ENCODE results near the gene WNT1. TPM values are rescaled to one million over a fixed set of nuclear protein-coding genes. Genes with fewer than 3 reads are reported as not detected.

The WNT1 gene
- total and polyA plus RNA-seq, 2 donors (not counting 1 experiment from before 2014, with no cell fraction given) = not detected

GRCh38 chr12:48998497-48999353 lies 20.6 kb downstream of the WNT1 start:
- Histone ChIP-seq H4K20me1 (ENCODE audit: control insufficient read depth, extremely low read depth, insufficient read depth, low read length) (no peaks in the 10 kb centered on the region), H3K27ac (ENCODE audit: insufficient read depth, low read length) (no peak overlapping the region), H3K27me3 (ENCODE audit: control insufficient read depth, insufficient read depth, low read length) (peaks cover 16% of the 10 kb centered on the region), H3K4me1 (ENCODE audit: control insufficient read depth, extremely low read depth, insufficient read depth, low read length) (peaks cover 14% of the 10 kb centered on the region), H3K4me3 (replicated peaks in 1 of 4; ENCODE audit: control extremely low read depth in 1 of 4, insufficient read depth in 1 of 4, low read depth in 3 of 4, low read length in 4 of 4) (peak overlapping the region; percentile 6 to 47 (median 20)), H3K79me2 (ENCODE audit: control insufficient read depth, insufficient read depth, low read length) (no peaks in the 10 kb centered on the region), H3K9ac (ENCODE audit: insufficient read depth, low read length) (no peak overlapping the region), H3K4me2 (ENCODE audit: extremely low read depth, insufficient read depth, low read length) (peak overlapping the region; percentile 75), H3K36me3 (ENCODE audit: control insufficient read depth, insufficient read depth, low read length) (peaks cover 12% of the 10 kb centered on the region), H2AFZ (ENCODE audit: low read length) (no peak overlapping the region), H3K9me3 (ENCODE audit: control insufficient read depth, insufficient read depth, low read depth, low read length) (no peaks in the 10 kb centered on the region)
- TF ChIP-seq EZH2 (IDR thresholded peaks at IDR 0.05; ENCODE audit: low read length, missing control alignments) (peak; percentile 58), CTCF (conservative IDR thresholded peaks at IDR 0.05 in 1 of 2, IDR thresholded peaks at IDR 0.05 in 1 of 2; ENCODE audit: low read depth in 1 of 2, low read length in 2 of 2) (no peak)
- peak in 1 of 2 donors; percentile 26 for DNase-seq (ENCODE audit: low read depth in 2 of 2)

- no peaks in the 10 kb centered on the region for H4K20me1 ChIP-seq (ENCODE audit: control insufficient read depth, extremely low read depth, insufficient read depth, low read length)
- H3K79me2 ChIP-seq (ENCODE audit: control insufficient read depth, insufficient read depth, low read length) = no peaks in the 10 kb centered on the region
- no peak within 1 kb of the TSS for H3K27ac ChIP-seq (ENCODE audit: insufficient read depth, low read length)
- no peaks in the 10 kb centered on the region for H3K9me3 ChIP-seq (ENCODE audit: control insufficient read depth, insufficient read depth, low read depth, low read length)
- peaks cover 14% of the 10 kb centered on the region for H3K4me1 ChIP-seq (ENCODE audit: control insufficient read depth, extremely low read depth, insufficient read depth, low read length)
- DNase-seq (ENCODE audit: low read depth in 2 of 2) = peak; percentile 17 to 52
- H2AFZ ChIP-seq (ENCODE audit: low read length) = no peak within 1 kb of the TSS
- H3K4me2 ChIP-seq (ENCODE audit: extremely low read depth, insufficient read depth, low read length) = peak within 1 kb of the TSS; percentile 75
- H3K9ac ChIP-seq (ENCODE audit: insufficient read depth, low read length) = no peak within 1 kb of the TSS
- H3K4me3 ChIP-seq (replicated peaks in 1 of 4; ENCODE audit: control extremely low read depth in 1 of 4, insufficient read depth in 1 of 4, low read depth in 3 of 4, low read length in 4 of 4) = peak within 1 kb of the TSS; percentile 6 to 47 (median 20)
- H3K36me3 ChIP-seq (ENCODE audit: control insufficient read depth, insufficient read depth, low read length) = peaks cover 12% of the 10 kb centered on the region
- no peak for TF ChIP-seq EZH2 (IDR thresholded peaks at IDR 0.05; ENCODE audit: low read length, missing control alignments)
- no peak for TF ChIP-seq CTCF (conservative IDR thresholded peaks at IDR 0.05 in 1 of 2, IDR thresholded peaks at IDR 0.05 in 1 of 2; ENCODE audit: low read depth in 1 of 2, low read length in 2 of 2)
- H3K27me3 ChIP-seq (ENCODE audit: control insufficient read depth, insufficient read depth, low read length) = peaks cover 11% of the 10 kb centered on the region
Measured at GRCh38 chr12:48999371-49000131, 21.4 kb downstream of the WNT1 start, which contains the start of gene DDN. Gene DDN, minus strand, starts transcription at chr12:48999375. Its CDS starts 88 bp downstream, at chr12:48999287.

- Histone ChIP-seq H3K27ac (ENCODE audit: insufficient read depth, low read length) (no peak overlapping the region), H3K79me2 (ENCODE audit: control insufficient read depth, insufficient read depth, low read length) (no peaks in the 10 kb centered on the region), H3K9ac (ENCODE audit: insufficient read depth, low read length) (no peak overlapping the region), H3K4me1 (ENCODE audit: control insufficient read depth, extremely low read depth, insufficient read depth, low read length) (peaks cover 14% of the 10 kb centered on the region), H4K20me1 (ENCODE audit: control insufficient read depth, extremely low read depth, insufficient read depth, low read length) (no peaks in the 10 kb centered on the region), H2AFZ (ENCODE audit: low read length) (no peak overlapping the region), H3K4me2 (ENCODE audit: extremely low read depth, insufficient read depth, low read length) (no peak overlapping the region), H3K36me3 (ENCODE audit: control insufficient read depth, insufficient read depth, low read length) (peaks cover 14% of the 10 kb centered on the region), H3K4me3 (replicated peaks in 1 of 4; ENCODE audit: control extremely low read depth in 1 of 4, insufficient read depth in 1 of 4, low read depth in 3 of 4, low read length in 4 of 4) (no peak overlapping the region), H3K9me3 (ENCODE audit: control insufficient read depth, insufficient read depth, low read depth, low read length) (no peaks in the 10 kb centered on the region), H3K27me3 (ENCODE audit: control insufficient read depth, insufficient read depth, low read length) (peaks cover 11% of the 10 kb centered on the region)
- TF ChIP-seq CTCF (conservative IDR thresholded peaks at IDR 0.05 in 1 of 2, IDR thresholded peaks at IDR 0.05 in 1 of 2; ENCODE audit: low read depth in 1 of 2, low read length in 2 of 2) (no peak), EZH2 (IDR thresholded peaks at IDR 0.05; ENCODE audit: low read length, missing control alignments) (no peak)
- no peak for DNase-seq (ENCODE audit: low read depth in 2 of 2)
Measured at GRCh38 chr12:49000346-49000745, 22.2 kb downstream of the WNT1 start.

Measured in fibroblast of lung (primary cell).